Stimulated activated memory B cell treated with anti-CD40 and anti-IgM and Interleukin-4, amounts not matched to agents 10 μg/mL and 1 μg/mL and 100 μg/mL, for 72 hours (primary cell): ENCODE data around the gene CD6.

Experiments
- ATAC-seq: fragments of 150-1000 bp; cut with Tn5 transposase; 2 replicates; pipeline ENCODE4 v1.10.0; 2021
- H3K27ac Mint-ChIP-seq: one replicate; pipeline ENCODE4 v1.8.0; 2022; ENCODE audit warnings: mild to moderate bottlenecking, mixed read lengths
- H3K27me3 Mint-ChIP-seq: one replicate; pipeline ENCODE4 v1.8.0; 2022; ENCODE audit warnings: mixed read lengths
- H3K36me3 Mint-ChIP-seq: one replicate; pipeline ENCODE4 v1.8.0; 2022; ENCODE audit warnings: mixed read lengths
- H3K4me1 Mint-ChIP-seq: one replicate; pipeline ENCODE4 v1.8.0; 2022; ENCODE audit warnings: mixed read lengths
- H3K4me3 Mint-ChIP-seq: one replicate; pipeline ENCODE4 v1.8.0; 2022; ENCODE audit warnings: mild to moderate bottlenecking, moderate library complexity, mixed read lengths
- H3K9me3 Mint-ChIP-seq: one replicate; pipeline ENCODE4 v1.8.0; 2022; ENCODE audit warnings: mixed read lengths

The CD6 gene

DNA sequence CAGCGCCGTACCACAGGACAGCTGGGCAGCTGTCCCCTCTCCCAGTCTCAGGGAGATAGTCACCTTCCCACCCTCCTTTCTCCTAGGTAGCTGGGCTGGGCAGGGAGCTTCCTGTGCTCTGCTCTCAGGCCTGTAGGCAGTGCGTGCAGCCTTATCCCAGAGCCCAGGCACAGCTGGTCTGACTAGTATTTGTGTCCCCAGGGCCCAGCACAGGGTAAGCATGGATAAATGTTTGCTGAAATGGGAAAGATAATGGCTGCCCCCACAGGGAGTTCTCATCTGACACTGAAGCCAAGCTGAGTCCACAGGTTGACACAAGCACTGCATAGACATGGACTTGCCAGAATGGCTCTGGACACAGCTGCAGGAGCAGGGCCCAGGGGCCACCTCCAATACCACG is 29.3 kb upstream of the CD6 start:
- H3K4me3 Mint-ChIP-seq, result no peak overlapping the region
- peaks cover 74% of the 10 kb centered on the region for H3K36me3 Mint-ChIP-seq
- no peaks in the 10 kb centered on the region for H3K27me3 Mint-ChIP-seq
- H3K4me1 Mint-ChIP-seq, result peaks cover 79% of the 10 kb centered on the region
- ATAC-seq, result no peak
- no peaks in the 10 kb centered on the region for H3K9me3 Mint-ChIP-seq
- H3K27ac Mint-ChIP-seq, result peak overlapping the region; percentile 58

DNA sequence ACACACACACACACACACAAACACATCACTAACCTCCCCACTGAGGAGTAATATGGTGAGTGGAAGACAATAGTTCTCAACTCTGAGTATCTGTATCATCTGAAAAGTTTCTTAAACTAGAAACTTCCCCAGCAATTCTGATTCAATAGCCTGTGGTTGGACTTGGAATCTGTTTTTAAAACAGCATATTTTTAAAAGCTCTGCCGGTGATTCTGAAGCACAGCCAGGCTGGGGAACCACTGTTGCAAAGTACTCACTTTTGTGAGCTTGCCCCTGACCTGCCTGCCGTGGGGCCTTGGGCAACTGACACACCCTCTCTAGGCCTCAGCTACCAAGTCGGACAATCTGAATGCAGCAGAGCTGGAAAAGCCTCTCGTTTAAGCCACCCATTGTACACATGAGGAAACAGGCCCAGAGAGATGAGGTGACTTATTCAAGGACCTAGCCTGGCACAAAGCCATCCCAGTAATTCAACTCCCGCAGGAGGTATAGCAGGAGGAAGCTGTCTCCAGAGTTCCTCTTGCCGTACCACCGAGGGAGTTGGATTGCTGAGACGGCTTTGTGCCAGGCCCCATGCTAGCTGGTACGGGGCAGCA is 28.4 kb upstream of the CD6 start:
- ATAC-seq, result no peak
- Mint-ChIP-seq H3K4me3 (no peak overlapping the region), H3K36me3 (peaks cover 68% of the 10 kb centered on the region), H3K27me3 (no peaks in the 10 kb centered on the region), H3K4me1 (peaks cover 83% of the 10 kb centered on the region), H3K9me3 (no peaks in the 10 kb centered on the region), H3K27ac (peak overlapping the region; percentile 44)

DNA sequence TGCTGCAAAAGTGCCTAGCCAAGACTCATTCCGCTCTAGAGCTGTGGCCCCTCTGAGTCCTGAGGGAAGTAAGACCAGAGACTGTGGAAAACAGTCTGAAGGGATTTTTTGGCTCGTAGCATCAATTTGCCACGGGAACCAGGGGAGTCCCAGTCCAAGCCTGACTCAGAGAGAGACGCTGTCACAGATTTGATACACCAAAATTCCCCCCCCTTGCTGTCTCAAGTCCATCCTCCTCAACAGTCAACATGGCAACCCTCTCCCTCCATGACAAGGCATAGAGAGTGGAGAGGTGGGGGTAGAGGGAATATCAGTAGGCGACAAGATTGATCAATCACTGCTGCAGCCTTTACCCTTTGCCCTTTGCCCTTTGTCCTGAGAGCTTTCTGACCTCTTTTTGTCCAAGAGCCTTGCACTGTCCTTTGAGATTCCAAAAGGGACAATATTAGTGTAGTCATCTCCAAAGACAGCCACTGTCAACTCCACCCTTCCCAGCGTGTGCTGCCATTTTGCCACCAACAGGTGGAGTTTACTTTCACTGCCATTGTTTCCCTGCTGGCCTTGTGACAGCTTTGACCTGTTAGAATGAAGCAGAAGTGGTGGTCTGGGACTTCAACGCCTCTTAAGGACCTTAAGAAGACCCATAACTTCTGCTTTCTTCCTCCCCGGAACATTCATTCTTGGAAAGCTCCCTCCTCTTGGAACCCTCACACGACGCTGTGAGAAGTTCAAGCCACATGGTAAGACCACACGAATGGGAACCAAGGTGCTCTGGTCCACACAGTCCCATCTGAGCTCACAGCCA is 26.8 kb upstream of the CD6 start:
- Mint-ChIP-seq H3K9me3 (no peaks in the 10 kb centered on the region), H3K27ac (peak overlapping the region; percentile 44), H3K36me3 (peaks cover 67% of the 10 kb centered on the region), H3K4me3 (peak overlapping the region; percentile 23), H3K4me1 (peaks cover 89% of the 10 kb centered on the region), H3K27me3 (no peaks in the 10 kb centered on the region)
- peak; percentile 65 for ATAC-seq

DNA sequence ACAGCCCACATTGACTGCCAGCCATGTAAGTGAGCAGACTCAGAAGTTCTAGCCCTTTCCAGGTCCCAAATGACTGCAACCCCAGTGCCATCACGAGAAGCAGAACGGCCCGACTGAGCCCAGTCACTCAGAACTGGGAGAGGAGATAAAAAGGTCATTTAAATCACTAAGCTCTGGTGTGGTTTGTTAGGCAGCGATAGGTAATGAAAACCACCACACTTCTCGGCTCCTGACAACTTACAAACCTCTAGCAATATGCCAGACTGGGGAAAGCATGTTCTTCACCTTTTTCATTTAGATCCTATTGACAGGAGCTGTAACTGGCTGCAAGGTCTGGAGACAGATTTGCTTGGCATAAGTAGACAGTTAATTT is 26.2 kb upstream of the CD6 start:
- H3K36me3 Mint-ChIP-seq, result peaks cover 61% of the 10 kb centered on the region
- H3K27me3 Mint-ChIP-seq, result no peaks in the 10 kb centered on the region
- no peak for ATAC-seq
- no peaks in the 10 kb centered on the region for H3K9me3 Mint-ChIP-seq
- peaks cover 88% of the 10 kb centered on the region for H3K4me1 Mint-ChIP-seq
- peak overlapping the region; percentile 44 for H3K27ac Mint-ChIP-seq
- peak overlapping the region; percentile 23 for H3K4me3 Mint-ChIP-seq

DNA sequence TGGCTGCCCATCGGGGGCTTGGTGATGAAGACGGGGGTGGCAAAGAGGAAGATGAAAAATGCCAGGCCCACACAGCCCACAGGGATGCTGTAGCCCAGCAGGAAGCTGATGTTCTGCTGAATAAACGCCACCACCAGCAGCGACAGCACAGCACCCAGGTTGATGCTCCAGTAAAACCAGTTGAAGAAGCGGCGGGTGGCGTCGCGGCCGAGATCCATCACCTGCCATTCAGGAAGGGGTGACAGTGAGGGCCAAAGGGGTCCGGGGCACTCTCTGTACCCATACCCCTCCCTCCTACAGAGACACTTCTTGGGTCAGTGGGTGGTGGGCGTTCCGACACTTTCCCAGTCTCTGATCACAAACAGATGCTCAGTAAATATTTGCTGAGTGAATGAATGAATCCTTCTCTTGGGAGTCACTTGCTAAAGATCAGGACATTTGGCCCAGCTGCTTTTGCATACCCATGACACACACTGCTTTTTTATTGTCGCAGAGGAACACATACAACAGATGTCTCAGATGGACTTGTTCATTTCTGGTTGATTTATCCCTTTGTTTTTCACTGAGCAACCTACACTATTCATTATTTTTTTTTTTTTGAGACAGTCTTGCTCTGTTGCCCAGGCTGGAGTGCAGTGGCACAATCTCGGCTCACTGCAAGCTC is 24.7 kb upstream of the CD6 start:
- no peaks in the 10 kb centered on the region for H3K9me3 Mint-ChIP-seq
- no peak overlapping the region for H3K4me3 Mint-ChIP-seq
- peaks cover 49% of the 10 kb centered on the region for H3K36me3 Mint-ChIP-seq
- peaks cover 76% of the 10 kb centered on the region for H3K4me1 Mint-ChIP-seq
- no peak for ATAC-seq
- no peak overlapping the region for H3K27ac Mint-ChIP-seq
- H3K27me3 Mint-ChIP-seq, result no peaks in the 10 kb centered on the region

DNA sequence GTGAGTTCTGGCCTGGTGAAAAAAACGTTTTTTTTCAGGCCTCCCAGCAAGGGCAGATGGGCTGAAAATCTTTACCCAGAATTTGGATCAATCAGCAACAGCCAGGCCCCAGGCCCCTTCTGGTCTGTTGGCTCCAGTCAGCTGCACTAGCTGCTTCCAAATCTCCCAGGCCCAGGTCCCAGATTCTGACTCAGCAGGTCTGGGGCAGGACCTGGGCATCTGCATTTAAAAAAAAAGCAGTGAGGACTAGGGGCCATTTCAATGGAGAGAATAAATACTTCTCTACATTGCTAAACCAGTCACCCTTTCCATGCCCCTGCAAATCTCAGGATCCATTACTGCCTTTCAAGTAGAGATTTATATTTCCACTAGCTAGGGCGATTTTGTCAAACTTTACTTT is 23.8 kb upstream of the CD6 start:
- Mint-ChIP-seq H3K36me3 (peaks cover 41% of the 10 kb centered on the region), H3K4me1 (peaks cover 74% of the 10 kb centered on the region), H3K4me3 (no peak overlapping the region), H3K27me3 (no peaks in the 10 kb centered on the region), H3K27ac (no peak overlapping the region), H3K9me3 (no peaks in the 10 kb centered on the region)
- no peak for ATAC-seq

DNA sequence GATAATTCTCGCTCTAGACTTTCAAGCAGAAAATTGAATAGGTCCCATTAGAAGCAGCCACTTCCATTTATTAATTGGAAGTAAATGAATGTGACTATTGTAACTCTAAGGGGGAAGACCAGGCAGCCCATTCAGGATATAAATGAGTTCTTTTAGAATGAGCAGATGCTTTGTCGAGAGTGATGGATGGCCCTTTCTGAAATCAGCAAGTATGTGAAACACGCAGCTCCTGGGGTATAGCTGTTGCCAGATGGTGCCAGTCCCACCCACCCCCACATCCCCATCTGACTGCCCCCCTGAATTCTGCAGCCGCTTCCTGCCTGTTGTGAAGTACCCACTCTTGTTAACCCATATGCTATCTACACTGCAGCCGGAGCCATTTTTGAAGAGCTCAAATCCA is 23.2 kb upstream of the CD6 start:
- Mint-ChIP-seq H3K27ac (peak overlapping the region; percentile 96), H3K9me3 (no peaks in the 10 kb centered on the region), H3K36me3 (peaks cover 41% of the 10 kb centered on the region), H3K4me3 (peak overlapping the region; percentile 85), H3K27me3 (no peaks in the 10 kb centered on the region), H3K4me1 (peaks cover 74% of the 10 kb centered on the region)
- no peak for ATAC-seq

DNA sequence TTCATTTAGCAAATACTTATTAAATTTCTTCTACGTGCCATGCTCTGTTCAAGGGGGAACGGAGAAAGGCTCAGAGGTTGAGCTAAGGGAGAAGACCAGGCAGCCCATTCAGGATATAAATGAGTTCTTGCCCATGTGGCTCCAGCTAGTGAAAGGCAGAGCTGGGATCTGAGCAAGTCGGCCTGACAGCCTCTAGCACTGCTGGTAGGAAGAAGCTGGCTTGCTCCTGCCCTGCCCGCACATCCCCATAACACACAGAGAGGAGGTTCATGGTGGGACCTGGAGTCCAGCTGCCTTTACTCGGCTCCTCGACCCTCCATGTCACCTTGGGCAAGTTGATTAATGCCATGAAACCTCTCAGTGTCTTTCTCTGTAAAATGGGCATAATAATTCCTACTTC is 21.5 kb upstream of the CD6 start:
- H3K27me3 Mint-ChIP-seq, result no peaks in the 10 kb centered on the region
- ATAC-seq, result no peak
- peak overlapping the region; percentile 96 for H3K27ac Mint-ChIP-seq
- H3K9me3 Mint-ChIP-seq, result no peaks in the 10 kb centered on the region
- peaks cover 28% of the 10 kb centered on the region for H3K36me3 Mint-ChIP-seq
- peak overlapping the region; percentile 88 for H3K4me3 Mint-ChIP-seq
- H3K4me1 Mint-ChIP-seq, result peaks cover 71% of the 10 kb centered on the region

DNA sequence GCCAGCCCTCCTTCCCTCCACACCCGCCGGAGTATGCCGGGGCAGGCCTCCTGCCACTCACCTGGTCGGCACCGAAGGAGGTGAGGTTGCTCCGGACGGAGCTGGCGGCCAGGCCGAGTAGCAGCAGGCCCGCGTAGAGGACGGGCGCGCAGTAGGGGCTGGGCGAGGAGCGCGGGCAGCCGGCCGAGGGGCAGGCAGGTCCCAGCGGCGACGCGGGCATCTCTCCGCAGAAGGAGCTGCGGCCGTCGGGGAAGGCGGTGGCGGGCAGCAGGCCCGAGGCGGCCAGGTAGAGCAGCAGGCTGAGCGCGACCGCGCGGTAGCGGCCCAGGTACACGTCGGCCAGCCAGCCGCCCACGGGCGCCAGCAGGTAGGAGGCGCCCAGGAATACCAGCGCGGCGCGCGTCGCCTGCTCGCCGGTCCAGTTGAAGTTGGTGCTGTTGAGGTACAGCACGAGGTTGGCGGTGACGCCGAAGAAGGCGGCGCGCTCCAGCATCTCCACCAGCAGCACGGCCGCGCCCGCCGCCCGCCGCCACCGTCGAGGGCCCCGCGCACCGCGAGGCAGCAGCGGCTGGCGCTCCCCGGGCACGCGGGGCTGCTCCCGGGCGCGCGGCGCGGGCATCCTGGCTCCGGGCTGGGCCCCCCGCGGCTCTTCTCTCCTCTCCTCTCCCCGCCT is 20.4 kb upstream of the CD6 start:
- Mint-ChIP-seq H3K4me1 (peaks cover 60% of the 10 kb centered on the region), H3K36me3 (peaks cover 18% of the 10 kb centered on the region)

DNA sequence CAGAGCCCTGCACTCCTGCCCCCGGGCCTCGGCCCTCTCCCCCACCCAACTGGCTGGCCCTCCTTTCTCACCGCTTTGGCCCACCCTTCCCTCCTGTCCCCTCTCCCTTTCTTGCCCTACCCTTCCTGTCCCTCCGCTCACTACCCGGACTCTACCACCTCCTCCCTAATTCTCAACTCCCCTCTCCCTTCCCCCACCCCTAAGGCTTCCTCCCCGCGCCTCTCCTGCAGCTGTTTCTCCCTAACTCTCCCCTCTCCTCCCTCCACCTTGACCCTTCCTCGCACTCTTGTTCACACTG is 19.9 kb upstream of the CD6 start:
- Mint-ChIP-seq H3K27ac (peak overlapping the region; percentile 96), H3K9me3 (no peaks in the 10 kb centered on the region), H3K27me3 (no peaks in the 10 kb centered on the region), H3K4me3 (peak overlapping the region; percentile 88), H3K36me3 (peaks cover 13% of the 10 kb centered on the region), H3K4me1 (peaks cover 55% of the 10 kb centered on the region)
- ATAC-seq, result peak; percentile 53

More for the DNA sequence above, 20.4 kb upstream of the CD6 start:
- Mint-ChIP-seq H3K4me3 (peak overlapping the region; percentile 88), H3K27me3 (no peaks in the 10 kb centered on the region), H3K9me3 (no peaks in the 10 kb centered on the region), H3K27ac (peak overlapping the region; percentile 96)
- ATAC-seq, result peak; percentile 49

DNA sequence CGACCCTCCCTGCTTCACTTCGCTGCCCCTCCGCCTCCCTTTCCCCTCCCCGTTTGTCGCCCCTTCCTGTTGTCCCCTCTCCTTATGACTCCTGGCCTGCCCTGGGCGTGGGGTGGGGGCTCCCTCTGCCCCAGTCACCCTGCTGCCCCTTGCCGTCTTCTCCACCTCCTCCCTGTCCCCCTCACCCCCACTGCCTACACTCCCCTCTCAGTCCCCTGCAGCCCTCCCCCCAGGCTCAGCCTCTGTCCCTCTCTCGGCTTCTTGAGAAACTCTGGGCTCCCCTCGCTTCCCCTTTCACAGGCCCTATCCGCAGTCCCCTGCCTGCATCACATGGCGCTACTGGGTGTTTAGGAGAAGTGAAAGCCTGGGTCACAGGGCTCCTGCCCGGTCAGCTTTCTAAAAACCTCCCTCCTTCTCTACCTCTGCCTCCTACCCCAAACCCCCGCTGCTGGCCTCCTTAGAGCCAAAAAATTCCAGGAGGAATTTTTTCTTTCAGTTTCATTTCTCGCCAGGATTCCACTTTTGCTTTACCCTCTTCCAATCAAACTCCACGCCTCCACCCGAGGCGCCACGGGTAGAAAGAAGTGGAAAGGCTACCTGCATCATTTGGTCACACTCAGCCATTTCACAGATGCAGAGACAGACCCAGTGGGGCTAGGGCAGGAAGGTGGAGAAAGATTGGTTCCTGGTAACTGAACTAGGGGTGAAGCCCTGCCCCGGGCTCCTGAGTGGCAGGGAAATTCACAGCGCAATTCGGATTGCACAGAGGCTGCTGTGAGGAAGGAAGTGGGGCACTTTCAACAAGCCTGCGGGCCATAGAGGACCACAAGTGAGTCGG is 19.4 kb upstream of the CD6 start, which contains the start of gene SLC15A3:
Gene SLC15A3, minus strand, starts transcription at position 273 of the 838 bp plus-strand sequence. CDS start 625 bp downstream, outside the sequence.
- Mint-ChIP-seq H3K36me3 (peaks cover 11% of the 10 kb centered on the region), H3K4me3 (peak within 1 kb of the TSS; percentile 88), H3K4me1 (peaks cover 54% of the 10 kb centered on the region), H3K9me3 (no peaks in the 10 kb centered on the region), H3K27ac (peak within 1 kb of the TSS; percentile 96), H3K27me3 (no peaks in the 10 kb centered on the region)
- ATAC-seq, result peak; percentile 93

DNA sequence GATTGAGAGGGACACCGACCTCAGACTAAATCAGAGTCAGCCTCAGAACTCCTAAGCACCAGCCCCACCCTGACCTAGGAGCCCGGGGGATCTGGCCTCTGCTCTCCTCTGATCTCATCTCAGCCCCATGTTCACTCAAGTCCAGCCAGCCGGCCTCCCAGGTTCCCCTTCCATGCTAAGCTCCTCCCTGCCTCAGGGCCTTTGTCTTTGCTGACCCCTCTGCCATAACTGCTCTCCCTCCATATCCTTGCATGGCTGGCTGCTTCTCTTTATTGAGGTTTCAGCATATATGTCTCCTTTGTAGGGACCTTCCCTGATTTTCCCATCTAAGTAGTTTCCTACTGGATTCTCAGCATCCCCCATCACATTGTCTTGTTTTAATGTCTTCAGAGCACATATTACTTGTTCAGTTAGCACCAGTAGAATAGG is 18.7 kb upstream of the CD6 start:
- peaks cover 11% of the 10 kb centered on the region for H3K36me3 Mint-ChIP-seq
- no peaks in the 10 kb centered on the region for H3K27me3 Mint-ChIP-seq
- H3K4me3 Mint-ChIP-seq, result peak overlapping the region; percentile 88
- peak overlapping the region; percentile 96 for H3K27ac Mint-ChIP-seq
- H3K4me1 Mint-ChIP-seq, result peaks cover 50% of the 10 kb centered on the region
- no peaks in the 10 kb centered on the region for H3K9me3 Mint-ChIP-seq
- ATAC-seq, result no peak

DNA sequence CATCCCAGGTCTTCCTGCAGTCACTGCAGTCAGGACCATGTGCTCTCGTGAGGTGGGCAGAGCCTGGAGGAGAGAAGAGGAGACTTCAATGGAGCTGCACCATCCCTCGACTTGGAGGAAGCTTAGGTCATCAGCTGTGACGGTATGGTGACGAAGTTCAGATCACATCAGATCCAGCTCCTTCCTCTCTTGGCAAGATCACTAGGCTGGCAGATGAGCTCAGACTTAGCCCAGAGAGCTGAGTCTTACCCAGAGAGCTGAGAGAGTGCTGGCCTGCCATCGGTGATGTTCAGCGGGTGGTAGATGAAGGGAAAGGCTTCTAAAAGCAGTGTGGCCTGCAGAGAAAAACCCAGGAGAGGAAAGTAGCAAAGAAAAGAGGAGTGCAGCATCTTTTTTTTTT is 17.7 kb upstream of the CD6 start:
- H3K27me3 Mint-ChIP-seq, result no peaks in the 10 kb centered on the region
- ATAC-seq, result no peak
- H3K36me3 Mint-ChIP-seq, result peaks cover 6% of the 10 kb centered on the region
- H3K27ac Mint-ChIP-seq, result peak overlapping the region; percentile 96
- H3K4me3 Mint-ChIP-seq, result peak overlapping the region; percentile 19
- H3K4me1 Mint-ChIP-seq, result peaks cover 40% of the 10 kb centered on the region
- H3K9me3 Mint-ChIP-seq, result no peaks in the 10 kb centered on the region

DNA sequence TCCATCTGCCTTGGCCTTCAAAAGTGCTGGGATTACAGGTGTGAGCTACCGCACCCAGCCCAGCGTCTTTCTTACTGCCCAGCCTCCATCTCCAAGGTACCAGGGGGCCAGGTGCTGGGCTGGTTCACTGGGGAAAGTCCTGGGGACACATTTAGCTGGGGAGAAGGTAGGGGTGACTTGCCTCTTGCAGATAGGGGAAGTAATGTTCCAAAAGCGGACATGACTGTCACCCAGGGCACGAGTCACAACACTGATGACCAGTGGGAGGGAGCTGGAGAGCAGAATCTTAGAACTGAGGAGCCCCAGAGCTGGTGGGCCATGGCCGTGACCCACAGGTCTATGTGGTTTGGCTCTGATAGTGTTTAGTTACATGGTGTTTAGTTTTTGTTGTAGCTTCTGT is 17.1 kb upstream of the CD6 start:
- Mint-ChIP-seq H3K27ac (peak overlapping the region; percentile 96), H3K4me3 (peak overlapping the region; percentile 34), H3K36me3 (no peaks in the 10 kb centered on the region), H3K4me1 (peaks cover 34% of the 10 kb centered on the region), H3K9me3 (no peaks in the 10 kb centered on the region), H3K27me3 (no peaks in the 10 kb centered on the region)
- peak; percentile 42 for ATAC-seq
